GM19372 (cell line): ENCODE results near the gene UBAC1.
"Not testable (repeated sequence)": the region's sequence is repeated elsewhere in the genome, so short reads cannot be mapped to it uniquely, and the experiment has no call there.

Experiments used
- ATAC-seq: cut with Tn5 transposase; IDR thresholded peaks from one replicate; pipeline ENCODE4 v1.9.1; 2021; ENCODE audit warnings: mild to moderate bottlenecking, low read depth, moderate library complexity; ENCODE audit not compliant: unreplicated experiment

Gene UBAC1

DNA sequence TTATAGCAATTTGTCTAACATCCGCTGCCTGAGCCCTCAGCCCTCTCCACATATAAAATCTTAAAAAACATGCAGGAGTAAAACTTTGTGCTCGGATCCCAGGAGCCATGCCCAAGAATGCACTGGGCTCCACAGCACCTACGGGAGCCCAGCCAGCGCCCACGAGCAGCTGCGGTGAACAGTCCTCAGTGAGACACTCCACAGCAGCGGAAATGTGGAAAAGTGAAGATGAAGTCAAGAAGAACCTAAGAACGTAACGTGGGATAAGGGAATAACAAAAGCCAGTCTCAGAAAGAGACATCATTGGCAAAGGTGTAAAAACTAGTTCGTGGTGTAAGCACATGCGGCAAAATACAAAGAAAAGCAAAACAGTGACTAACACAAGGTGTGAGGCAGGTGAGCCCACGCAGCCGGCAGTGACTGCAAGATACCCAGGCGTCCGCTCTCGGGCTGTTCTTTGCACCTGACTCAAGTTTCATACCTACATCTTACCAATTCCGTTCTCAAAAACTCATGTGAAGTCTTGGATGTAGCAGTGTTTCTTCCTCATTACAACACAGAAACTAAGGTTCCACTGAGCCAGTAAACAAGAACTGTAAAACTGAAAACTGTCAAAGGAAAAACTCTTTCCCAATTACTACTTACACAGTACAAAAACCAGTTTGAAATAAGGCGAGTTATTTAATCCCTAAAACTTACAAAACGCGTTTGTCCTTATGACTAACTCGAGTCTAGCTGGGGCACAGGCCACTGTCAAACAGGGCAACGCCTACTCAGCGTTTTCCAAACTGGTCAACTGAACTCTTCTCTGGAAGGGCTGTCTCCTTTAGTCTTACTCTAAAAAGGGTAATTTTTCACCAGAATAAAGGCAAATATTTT, 55.6 kb downstream of the UBAC1 start:
- ATAC-seq = no peak

GRCh38 chr9:135903786-135904520, 57.2 kb downstream of the UBAC1 start:
- ATAC-seq = no peak

GRCh38 chr9:135903358-135903656, 57.9 kb downstream of the UBAC1 start:
- ATAC-seq = no peak

GRCh38 chr9:135902655-135903357, 58.4 kb downstream of the UBAC1 start:
- ATAC-seq = no peak

- ATAC-seq = no peak
These were observed 59.3 kb downstream of the UBAC1 start for GRCh38 chr9:135901826-135902225.

- ATAC-seq = no peak
These were observed 60.0 kb downstream of the UBAC1 start for GRCh38 chr9:135901031-135901758.

DNA sequence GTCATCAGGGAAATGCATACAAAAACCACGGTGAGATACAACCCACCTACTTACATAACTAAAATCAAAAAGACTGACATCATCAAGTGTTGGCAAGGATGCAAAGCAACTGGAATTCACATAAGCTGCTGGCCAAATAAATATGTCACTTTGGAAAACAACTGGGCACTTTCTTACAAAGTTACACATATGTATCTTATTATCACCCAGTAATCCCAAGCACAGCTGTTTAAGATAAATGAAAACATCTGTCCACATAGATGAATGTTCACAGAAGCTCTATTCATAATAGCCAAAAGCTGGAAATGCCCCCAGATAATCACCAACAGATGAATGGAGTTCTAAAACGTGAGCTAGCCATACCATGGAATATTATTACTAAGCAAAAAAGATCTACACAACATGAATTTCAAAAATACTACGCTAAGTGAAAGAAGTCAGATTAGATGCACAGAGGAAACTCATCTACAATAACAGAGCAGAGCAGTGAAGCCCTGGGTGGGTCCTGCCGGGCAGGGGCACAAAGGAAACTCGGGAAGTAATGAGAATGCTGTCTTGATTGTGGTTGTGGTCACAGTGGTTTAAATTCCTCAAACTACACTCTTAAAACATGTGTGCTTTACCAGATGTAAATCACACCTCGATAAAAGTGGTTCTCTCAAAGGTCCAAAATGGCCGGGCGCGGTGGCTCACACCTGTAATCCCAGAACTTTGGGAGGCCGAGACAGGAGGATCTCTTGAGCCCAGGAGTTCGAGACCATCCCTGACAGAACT, 62.4 kb downstream of the UBAC1 start:
- ATAC-seq = no peak

DNA sequence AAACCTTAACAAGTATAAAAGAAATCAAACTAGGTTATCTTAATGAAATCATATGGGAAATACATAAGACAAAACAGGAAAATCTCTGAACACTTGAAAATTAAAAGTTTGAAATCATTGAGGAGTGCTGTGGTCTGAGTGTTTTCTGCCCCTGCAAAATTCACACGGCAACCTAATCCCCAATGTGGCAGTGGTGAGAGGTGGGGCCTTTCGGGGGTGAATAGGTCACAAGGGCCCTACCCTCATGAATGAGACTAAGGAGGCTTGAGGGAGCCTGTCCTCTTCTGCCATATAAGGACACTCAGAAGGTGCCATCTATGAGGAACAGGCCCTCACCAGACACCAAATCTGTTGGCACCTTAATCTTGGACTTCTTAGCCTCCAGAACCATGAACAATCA, 64.5 kb downstream of the UBAC1 start:
- ATAC-seq = no peak

- ATAC-seq = no peak
These were observed 65.0 kb downstream of the UBAC1 start for GRCh38 chr9:135896205-135896604.

DNA sequence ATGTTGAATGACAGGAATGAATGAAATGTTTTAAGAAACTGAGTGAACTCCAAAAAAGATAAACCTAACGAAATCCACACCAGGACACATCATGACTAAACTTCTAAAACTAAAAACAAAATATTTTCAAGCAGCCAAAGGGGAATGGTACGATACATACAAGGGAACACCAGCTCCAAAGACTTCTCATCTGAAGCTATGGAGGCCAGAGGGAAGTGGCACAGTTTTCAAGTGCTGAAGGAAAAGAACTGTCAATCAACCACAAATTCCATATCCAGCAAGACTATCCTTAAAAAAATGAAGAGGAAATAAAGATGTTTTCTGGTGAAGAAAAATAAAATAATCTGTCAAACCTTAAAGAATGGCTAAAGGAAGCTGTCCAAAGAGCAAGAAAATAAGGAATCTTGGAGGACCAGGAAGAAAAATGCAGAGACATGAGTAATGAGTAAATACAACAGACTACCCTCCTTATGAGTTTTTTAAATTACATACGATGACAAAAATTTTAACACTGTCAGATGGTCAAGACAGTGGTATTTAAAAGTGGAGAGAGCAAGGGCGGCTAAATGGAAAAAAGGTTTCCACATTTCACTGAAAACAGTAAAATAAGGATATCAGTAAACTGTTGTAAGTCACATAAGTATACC, 65.8 kb downstream of the UBAC1 start:
- no peak for ATAC-seq

GRCh38 chr9:135893104-135893503, 68.1 kb downstream of the UBAC1 start:
- ATAC-seq = no peak

- ATAC-seq = not testable (repeated sequence)
These were observed 68.8 kb downstream of the UBAC1 start for GRCh38 chr9:135892327-135892726.

DNA sequence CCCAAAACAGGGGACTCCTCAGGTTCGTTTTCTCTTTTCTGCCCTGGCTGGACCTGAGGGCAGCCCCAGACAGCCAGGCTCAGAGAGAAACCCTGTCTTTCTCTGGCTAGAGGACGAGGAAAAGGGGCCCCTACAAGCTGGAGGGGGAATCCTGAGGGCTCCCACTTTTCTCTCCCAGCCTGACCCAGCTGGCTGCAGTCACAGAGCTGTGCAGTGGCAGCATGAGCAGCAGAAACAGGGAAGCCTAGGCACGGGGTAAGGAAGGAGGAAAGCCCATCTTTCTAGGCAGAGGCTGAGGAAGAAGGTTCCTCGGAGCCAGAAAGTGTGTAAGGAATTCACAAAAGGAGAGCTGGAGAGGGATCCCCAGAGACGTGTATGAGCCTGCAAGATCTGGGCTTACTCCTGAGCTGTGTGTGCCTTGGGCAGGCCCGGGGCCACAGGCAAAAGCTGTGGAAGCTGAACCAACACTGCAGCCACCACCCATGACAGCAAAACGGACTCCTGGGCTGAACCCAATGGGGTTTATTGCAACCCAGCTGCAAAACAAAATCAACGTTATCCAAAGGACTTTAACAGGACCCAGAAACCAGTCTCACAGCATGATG, 70.0 kb downstream of the UBAC1 start:
- ATAC-seq = no peak

GRCh38 chr9:135890190-135891026, 70.8 kb downstream of the UBAC1 start:
- no peak for ATAC-seq

DNA sequence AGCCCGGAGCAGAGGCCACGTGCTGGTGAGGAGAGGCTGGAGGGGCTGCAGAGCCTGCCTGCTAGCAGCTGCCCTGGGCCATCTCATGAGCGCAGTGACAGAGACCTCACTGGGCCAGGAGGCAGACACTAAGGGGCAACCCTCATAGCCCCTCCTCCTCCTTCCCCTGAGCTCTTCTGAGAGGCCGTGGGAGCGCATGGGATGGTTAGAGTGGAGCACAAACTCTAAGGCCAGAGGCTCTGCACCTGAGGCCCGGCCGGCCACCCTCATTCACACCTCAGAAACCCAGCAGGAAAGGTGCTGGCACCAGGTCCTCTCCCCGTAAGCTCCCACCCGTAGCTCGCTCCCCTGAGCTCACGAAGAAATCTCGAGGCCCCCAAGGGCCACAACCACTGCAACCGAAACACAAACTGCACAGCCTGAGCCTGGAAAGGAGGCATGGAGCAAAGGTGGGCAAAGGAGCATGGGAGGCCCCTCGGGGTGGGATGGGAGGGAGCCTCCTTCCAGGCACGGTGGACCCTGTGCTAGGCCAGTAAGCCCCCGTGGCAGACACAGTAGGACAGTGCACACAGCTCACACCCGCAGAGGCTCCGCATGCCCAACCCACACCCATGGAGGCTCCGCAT, 71.5 kb downstream of the UBAC1 start:
- ATAC-seq = no peak

GRCh38 chr9:135888766-135889394, 72.3 kb downstream of the UBAC1 start:
- ATAC-seq = no peak

DNA sequence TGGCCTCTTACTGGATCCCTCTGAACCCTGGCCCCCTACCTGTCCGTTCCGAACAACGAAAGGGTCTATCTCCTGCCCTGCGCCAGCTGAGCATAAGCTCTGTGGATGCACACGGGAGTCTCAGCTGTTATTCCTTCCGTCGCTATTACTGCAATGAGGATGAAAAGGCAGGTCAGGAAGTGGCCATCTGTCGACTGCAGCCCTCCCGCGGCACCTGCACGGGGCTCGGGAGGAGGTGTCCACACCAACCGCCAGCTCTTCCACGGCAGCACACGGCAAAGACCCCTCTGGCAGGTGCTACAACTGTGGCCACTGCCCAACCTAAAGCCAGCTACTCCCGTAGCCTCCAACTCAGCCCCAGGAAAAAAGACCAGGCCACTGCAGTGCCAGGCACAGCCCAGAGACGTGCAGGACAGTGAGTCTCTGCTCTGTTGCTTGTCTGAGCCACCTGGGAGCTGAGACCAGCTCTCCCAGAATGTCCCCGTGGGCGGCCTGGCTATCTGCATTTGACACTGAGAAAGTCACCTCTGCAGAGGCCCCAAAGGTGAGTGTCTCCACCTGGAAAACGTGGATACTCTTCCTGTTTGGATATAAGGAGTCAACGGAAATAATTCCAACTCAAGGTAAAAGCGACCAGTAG, 72.9 kb downstream of the UBAC1 start:
- no peak for ATAC-seq
